Type B pancreatic cell (in vitro differentiated cells): ENCODE data around the gene GABRD. TPM values are rescaled to one million over a fixed set of nuclear protein-coding genes. Genes with fewer than 3 reads are reported as not detected.

Source experiments
- DNase-seq: peaks from one replicate; pipeline ENCODE4 v3.0.0; 2021; ENCODE audit warnings: mixed read lengths; ENCODE audit not compliant: unreplicated experiment; ENCODE audit errors: extremely low spot score
- H3K27ac Mint-ChIP-seq: 2 replicates; pipeline ENCODE4 v1.8.0; 2021; ENCODE audit warnings: mild to moderate bottlenecking, mixed read lengths
- H3K27me3 Mint-ChIP-seq: 2 replicates; pipeline ENCODE4 v1.8.0; 2021; ENCODE audit warnings: mixed read lengths
- H3K36me3 Mint-ChIP-seq: 2 replicates; pipeline ENCODE4 v1.8.0; 2021; ENCODE audit warnings: mixed read lengths
- H3K4me1 Mint-ChIP-seq: one replicate; pipeline ENCODE4 v1.8.0; 2021; ENCODE audit warnings: mixed read lengths; ENCODE audit not compliant: unreplicated experiment
- H3K4me3 Mint-ChIP-seq: 2 replicates; pipeline ENCODE4 v1.8.0; 2021; ENCODE audit warnings: mild to moderate bottlenecking, mixed read lengths
- H3K9me3 Mint-ChIP-seq: 2 replicates; pipeline ENCODE4 v1.8.0; 2021; ENCODE audit warnings: mixed read lengths
- total RNA-seq: library from RNA; stranded (reverse); gene quantifications from 2 replicates; pipeline ENCODE4 v1.2.1, GENCODE V29; 2021; ENCODE audit warnings: low replicate concordance
- TF ChIP-seq, protein P1 (sequence below): fragments of 200-600 bp; sonication (generic); conservative IDR thresholded peaks from 2 replicates; pipeline ENCODE4 v1.5.0; 2021; ENCODE audit warnings: antibody characterized with exemption, mild to moderate bottlenecking

Gene GABRD
- total RNA-seq, 1 donor from 2014 or later: 0.43 TPM

DNA sequence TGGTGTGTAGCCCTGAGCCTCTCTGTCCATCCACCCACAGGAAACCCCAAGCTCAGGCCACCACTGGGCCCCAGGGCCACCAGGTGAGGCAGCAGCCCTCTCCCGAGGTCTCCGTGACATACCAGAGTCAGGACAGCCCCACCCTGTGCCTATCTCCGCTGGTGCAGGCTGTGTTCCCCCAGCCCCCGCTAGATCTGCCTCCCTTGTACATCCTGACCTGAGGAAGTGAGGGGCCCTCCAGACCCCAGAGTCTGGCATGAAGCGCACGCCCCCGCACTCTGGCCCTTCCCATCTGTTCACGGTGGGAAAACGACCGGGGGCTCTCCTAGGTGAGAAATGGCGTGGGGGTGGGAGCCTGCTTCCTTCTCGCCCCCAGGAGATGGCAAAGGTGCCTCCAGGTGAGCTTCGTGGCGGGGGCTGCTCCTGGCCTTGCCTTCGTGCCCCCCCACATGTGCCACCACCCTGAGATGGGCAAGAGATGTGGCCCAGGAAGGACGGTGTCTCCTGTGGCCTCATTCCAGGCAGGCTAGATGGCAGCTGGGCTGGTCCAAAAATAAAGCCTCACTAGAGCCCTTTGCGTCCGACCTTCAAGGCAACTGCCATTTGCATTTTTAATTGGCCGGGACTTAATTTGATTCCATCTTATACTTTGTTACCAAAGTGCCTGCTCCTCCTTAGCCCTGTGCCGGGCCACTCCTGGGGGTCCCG lies 3.1 kb downstream of the GABRD start:
- H3K36me3 Mint-ChIP-seq: no peaks in the 10 kb centered on the region
- no peak overlapping the region for H3K4me3 Mint-ChIP-seq
- TF ChIP-seq, protein P1, sequence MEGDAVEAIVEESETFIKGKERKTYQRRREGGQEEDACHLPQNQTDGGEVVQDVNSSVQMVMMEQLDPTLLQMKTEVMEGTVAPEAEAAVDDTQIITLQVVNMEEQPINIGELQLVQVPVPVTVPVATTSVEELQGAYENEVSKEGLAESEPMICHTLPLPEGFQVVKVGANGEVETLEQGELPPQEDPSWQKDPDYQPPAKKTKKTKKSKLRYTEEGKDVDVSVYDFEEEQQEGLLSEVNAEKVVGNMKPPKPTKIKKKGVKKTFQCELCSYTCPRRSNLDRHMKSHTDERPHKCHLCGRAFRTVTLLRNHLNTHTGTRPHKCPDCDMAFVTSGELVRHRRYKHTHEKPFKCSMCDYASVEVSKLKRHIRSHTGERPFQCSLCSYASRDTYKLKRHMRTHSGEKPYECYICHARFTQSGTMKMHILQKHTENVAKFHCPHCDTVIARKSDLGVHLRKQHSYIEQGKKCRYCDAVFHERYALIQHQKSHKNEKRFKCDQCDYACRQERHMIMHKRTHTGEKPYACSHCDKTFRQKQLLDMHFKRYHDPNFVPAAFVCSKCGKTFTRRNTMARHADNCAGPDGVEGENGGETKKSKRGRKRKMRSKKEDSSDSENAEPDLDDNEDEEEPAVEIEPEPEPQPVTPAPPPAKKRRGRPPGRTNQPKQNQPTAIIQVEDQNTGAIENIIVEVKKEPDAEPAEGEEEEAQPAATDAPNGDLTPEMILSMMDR: no peak
- DNase-seq: no peak
- no peaks in the 10 kb centered on the region for H3K9me3 Mint-ChIP-seq
- H3K4me1 Mint-ChIP-seq: no peaks in the 10 kb centered on the region
- no peak overlapping the region for H3K27ac Mint-ChIP-seq
- H3K27me3 Mint-ChIP-seq: peaks cover 56% of the 10 kb centered on the region

DNA sequence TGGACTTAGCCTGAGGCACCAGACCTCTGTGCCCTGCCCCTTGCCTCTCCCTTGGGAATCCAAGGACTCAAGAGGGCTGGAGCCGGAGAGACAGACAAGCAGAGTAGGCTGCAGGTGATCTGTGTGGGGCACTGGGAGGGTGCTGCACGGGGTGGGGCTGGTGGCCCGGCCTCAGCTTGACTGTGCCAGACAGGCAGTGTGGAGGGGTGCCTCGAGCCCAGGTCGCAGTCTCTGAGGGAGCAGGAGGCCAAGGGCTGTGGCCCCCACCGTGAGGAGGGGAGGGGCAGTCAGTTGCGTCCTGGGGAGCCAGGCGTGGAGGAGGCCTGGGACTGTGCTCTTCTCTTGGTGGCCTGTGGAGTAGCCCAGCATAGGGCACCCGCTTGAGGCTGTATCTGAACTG lies 4.0 kb downstream of the GABRD start:
- no peaks in the 10 kb centered on the region for H3K4me1 Mint-ChIP-seq
- H3K4me3 Mint-ChIP-seq: no peak overlapping the region
- H3K36me3 Mint-ChIP-seq: no peaks in the 10 kb centered on the region
- no peak for DNase-seq
- peaks cover 49% of the 10 kb centered on the region for H3K27me3 Mint-ChIP-seq
- no peaks in the 10 kb centered on the region for H3K9me3 Mint-ChIP-seq
- H3K27ac Mint-ChIP-seq: no peak overlapping the region
- TF ChIP-seq, protein P1: no peak

GRCh38 chr1:2024451-2024850 lies 5.3 kb downstream of the GABRD start:
- H3K4me1 Mint-ChIP-seq: no peaks in the 10 kb centered on the region

GRCh38 chr1:2024887-2025286 lies 5.7 kb downstream of the GABRD start:
- H3K27ac Mint-ChIP-seq: no peak overlapping the region
- no peaks in the 10 kb centered on the region for H3K9me3 Mint-ChIP-seq
- H3K4me3 Mint-ChIP-seq: no peak overlapping the region
- H3K27me3 Mint-ChIP-seq: peaks cover 42% of the 10 kb centered on the region
- H3K36me3 Mint-ChIP-seq: no peaks in the 10 kb centered on the region
- TF ChIP-seq, protein P1: no peak
- H3K4me1 Mint-ChIP-seq: no peaks in the 10 kb centered on the region
- DNase-seq: no peak

More at GRCh38 chr1:2024451-2024850, 5.3 kb downstream of the GABRD start:
- Mint-ChIP-seq H3K4me3 (no peak overlapping the region), H3K27me3 (peaks cover 44% of the 10 kb centered on the region), H3K9me3 (no peaks in the 10 kb centered on the region), H3K36me3 (no peaks in the 10 kb centered on the region), H3K27ac (no peak overlapping the region)
- TF ChIP-seq, protein P1: no peak
- DNase-seq: no peak

- TF ChIP-seq, protein P1: no peak
- H3K4me1 Mint-ChIP-seq: no peaks in the 10 kb centered on the region
- H3K36me3 Mint-ChIP-seq: no peaks in the 10 kb centered on the region
- H3K27ac Mint-ChIP-seq: no peak overlapping the region
- no peaks in the 10 kb centered on the region for H3K9me3 Mint-ChIP-seq
- no peak overlapping the region for H3K4me3 Mint-ChIP-seq
- H3K27me3 Mint-ChIP-seq: peaks cover 35% of the 10 kb centered on the region
- DNase-seq: no peak
Observed at GRCh38 chr1:2025491-2025981, 6.4 kb downstream of the GABRD start.
